ENCODE results near the gene MRI1.

DNA sequence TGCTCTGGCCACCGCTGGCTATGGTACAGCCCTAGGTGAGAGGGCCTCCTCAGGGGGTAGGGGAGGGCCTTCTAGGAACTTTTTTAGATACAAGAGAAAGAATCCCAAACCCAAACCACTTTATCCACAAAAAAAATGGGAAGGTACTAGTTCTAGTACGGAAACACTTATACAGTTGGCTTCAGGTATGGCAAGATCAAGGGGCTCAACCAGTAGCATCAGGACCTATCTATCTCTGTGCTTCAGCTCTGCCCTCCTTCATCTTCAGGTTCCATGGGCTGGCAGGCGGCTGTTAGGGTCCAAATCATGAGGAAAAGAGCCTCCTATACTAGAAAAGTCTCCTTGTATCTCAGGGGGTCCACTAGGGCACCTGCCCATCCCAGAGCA, 1.8 kb downstream of the MRI1 start:
- no peak for TF ChIP-seq POLR2A (IDR thresholded peaks at IDR 0.05)
- TF ChIP-seq, protein P1, sequence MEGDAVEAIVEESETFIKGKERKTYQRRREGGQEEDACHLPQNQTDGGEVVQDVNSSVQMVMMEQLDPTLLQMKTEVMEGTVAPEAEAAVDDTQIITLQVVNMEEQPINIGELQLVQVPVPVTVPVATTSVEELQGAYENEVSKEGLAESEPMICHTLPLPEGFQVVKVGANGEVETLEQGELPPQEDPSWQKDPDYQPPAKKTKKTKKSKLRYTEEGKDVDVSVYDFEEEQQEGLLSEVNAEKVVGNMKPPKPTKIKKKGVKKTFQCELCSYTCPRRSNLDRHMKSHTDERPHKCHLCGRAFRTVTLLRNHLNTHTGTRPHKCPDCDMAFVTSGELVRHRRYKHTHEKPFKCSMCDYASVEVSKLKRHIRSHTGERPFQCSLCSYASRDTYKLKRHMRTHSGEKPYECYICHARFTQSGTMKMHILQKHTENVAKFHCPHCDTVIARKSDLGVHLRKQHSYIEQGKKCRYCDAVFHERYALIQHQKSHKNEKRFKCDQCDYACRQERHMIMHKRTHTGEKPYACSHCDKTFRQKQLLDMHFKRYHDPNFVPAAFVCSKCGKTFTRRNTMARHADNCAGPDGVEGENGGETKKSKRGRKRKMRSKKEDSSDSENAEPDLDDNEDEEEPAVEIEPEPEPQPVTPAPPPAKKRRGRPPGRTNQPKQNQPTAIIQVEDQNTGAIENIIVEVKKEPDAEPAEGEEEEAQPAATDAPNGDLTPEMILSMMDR (IDR thresholded peaks at IDR 0.05) = no peak

Data from thyroid gland (tissue), 4 donors.